Measurements from ENCODE around the gene RPL10A.

DNA sequence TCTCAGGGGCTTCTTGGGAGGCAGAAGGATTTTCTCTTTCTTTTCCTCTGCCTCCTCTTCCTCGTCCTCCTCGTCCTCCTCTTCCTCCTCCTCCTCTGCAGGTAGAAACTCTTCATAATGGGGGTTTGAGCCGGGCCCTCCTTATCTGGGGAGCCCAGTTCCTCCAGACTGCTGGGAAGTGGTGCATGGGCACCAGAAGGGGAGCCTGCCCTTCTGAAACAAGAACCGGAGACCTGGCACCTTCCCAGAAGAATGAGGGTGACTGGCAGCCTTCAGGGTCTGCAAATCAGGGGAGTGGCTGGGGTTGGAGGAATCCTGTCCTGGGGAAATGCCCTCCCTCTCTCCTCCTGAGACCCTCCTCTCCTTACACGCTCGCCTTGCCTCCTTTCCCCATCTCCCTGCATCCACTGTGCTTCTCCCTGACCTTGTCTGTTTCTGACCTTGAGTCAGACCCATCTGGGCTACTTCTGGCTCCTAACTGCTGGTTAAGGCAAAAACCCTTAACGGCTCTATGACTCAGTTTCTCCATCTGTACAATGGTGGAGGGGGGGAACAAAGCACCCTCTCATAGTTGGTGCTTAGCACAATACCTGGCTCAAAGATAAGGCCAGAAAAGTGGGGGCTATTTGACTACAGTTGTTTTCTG lies 42.8 kb downstream of the RPL10A start:
- TF ChIP-seq, protein P1, sequence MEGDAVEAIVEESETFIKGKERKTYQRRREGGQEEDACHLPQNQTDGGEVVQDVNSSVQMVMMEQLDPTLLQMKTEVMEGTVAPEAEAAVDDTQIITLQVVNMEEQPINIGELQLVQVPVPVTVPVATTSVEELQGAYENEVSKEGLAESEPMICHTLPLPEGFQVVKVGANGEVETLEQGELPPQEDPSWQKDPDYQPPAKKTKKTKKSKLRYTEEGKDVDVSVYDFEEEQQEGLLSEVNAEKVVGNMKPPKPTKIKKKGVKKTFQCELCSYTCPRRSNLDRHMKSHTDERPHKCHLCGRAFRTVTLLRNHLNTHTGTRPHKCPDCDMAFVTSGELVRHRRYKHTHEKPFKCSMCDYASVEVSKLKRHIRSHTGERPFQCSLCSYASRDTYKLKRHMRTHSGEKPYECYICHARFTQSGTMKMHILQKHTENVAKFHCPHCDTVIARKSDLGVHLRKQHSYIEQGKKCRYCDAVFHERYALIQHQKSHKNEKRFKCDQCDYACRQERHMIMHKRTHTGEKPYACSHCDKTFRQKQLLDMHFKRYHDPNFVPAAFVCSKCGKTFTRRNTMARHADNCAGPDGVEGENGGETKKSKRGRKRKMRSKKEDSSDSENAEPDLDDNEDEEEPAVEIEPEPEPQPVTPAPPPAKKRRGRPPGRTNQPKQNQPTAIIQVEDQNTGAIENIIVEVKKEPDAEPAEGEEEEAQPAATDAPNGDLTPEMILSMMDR (IDR thresholded peaks at IDR 0.05; ENCODE audit: low read length) = no peak
- no peak for TF ChIP-seq EZH2 (IDR thresholded peaks at IDR 0.05; ENCODE audit: borderline replicate concordance, low read length)

All from OCI-LY1 (cell line).